Natural killer cell (primary cell): ENCODE results near the gene MRM3. TPM values are rescaled to one million over a fixed set of nuclear protein-coding genes. Genes with fewer than 3 reads are reported as not detected.

Source experiments
- ATAC-seq, 3 donors: fragments of 150-1000 bp in 2 of 3; fragments of 200-7000 bp in 1 of 3; cut with Tn5 transposase; 1 replicate in 1 of 3; 2 replicates in 2 of 3; pipeline ENCODE4 v1.10.0; 2021; ENCODE audit warnings: mild to moderate bottlenecking in 2 of 3, moderate library complexity in 2 of 3
- DNase-seq, 2 donors: peaks; one replicate each; pipeline versions ENCODE4 v3.0.0 to v3.0.0-alpha.2; 2013 to 2021; ENCODE audit warnings: mixed read lengths in 1 of 2
- H3K27ac ChIP-seq: one replicate; pipeline ENCODE4 v1.5.1; 2013; ENCODE audit warnings: mild to moderate bottlenecking, low read length
- H3K27me3 ChIP-seq: one replicate; pipeline ENCODE4 v1.6.1; 2013; ENCODE audit warnings: low read length; ENCODE audit not compliant: control insufficient read depth, insufficient read depth
- H3K36me3 ChIP-seq: one replicate; pipeline ENCODE4 v1.6.1; 2013; ENCODE audit warnings: low read length; ENCODE audit not compliant: control insufficient read depth, insufficient read depth
- H3K4me1 ChIP-seq: one replicate; pipeline ENCODE4 v1.6.1; 2013; ENCODE audit warnings: low read length; ENCODE audit not compliant: control insufficient read depth, insufficient read depth
- H3K4me3 ChIP-seq: one replicate; pipeline ENCODE4 v1.5.1; 2013; ENCODE audit warnings: low read length
- H3K9me3 ChIP-seq: one replicate; pipeline ENCODE4 v1.6.1; 2013; ENCODE audit warnings: low read length; ENCODE audit not compliant: control insufficient read depth, insufficient read depth
- H3K27ac Mint-ChIP-seq, 2 donors: one replicate each; pipeline ENCODE4 v1.8.0; 2022; ENCODE audit warnings: mild to moderate bottlenecking in 2 of 2, mixed read lengths in 2 of 2, moderate library complexity in 1 of 2
- H3K27me3 Mint-ChIP-seq, 2 donors: one replicate each; pipeline ENCODE4 v1.8.0; 2022; ENCODE audit warnings: low read depth in 2 of 2, mixed read lengths in 2 of 2
- H3K36me3 Mint-ChIP-seq: one replicate; pipeline ENCODE4 v1.8.0; 2022; ENCODE audit warnings: mixed read lengths
- H3K4me1 Mint-ChIP-seq, 2 donors: one replicate each; pipeline ENCODE4 v1.8.0; 2022; ENCODE audit warnings: mixed read lengths in 2 of 2
- H3K4me3 Mint-ChIP-seq: one replicate; pipeline ENCODE4 v1.8.0; 2022; ENCODE audit warnings: mild to moderate bottlenecking, moderate library complexity, mixed read lengths
- H3K9me3 Mint-ChIP-seq, 2 donors: one replicate each; pipeline ENCODE4 v1.8.0; 2022; ENCODE audit warnings: mixed read lengths in 2 of 2
- CTCF ChIP-seq: fragments of 200-600 bp; IDR thresholded peaks from one replicate; pipeline ENCODE4 v1.8.0; 2022; ENCODE audit warnings: antibody characterized with exemption
- WGBS: methylation state at CpG from one replicate; pipeline ENCODE4 v1.1.7; 2013; ENCODE audit warnings: missing lambda C conversion rate; ENCODE audit not compliant: insufficient coverage; 5-methylcytosine and 5-hydroxymethylcytosine counted together
- intact Hi-C: fragments of 100-400 bp; cut with micrococcal nuclease; formaldehyde crosslinking; loops from one replicate; pipeline ENCODE4 v1.14.2; 2022
- total RNA-seq, 4 donors: library from RNA; stranded (reverse); fragments of 120-200 nt in 1 of 4; gene quantifications; one replicate each; pipeline versions ENCODE4 v1.2.3 to v1.2.4, GENCODE V29; 2013 to 2022

Gene MRM3
- total RNA-seq, 3 donors from 2014 or later (not counting 1 experiment from before 2014, with no cell fraction given): 24.3 to 32.2 (median 31.9) TPM

- TF ChIP-seq CTCF: no peak
- intact Hi-C loops: loop anchor here (1.0 to 2.0 kb wide), 3 partner anchors 19 to 340 kb away; partner anchors contain the start of genes GLOD4, MRM3 and TLCD3A
- H3K4me1 ChIP-seq: peaks cover 19% of the 10 kb centered on the region
- WGBS: 3% methylated on average over 49 of the region's 49 CpGs
- Mint-ChIP-seq H3K9me3 (no peaks in the 10 kb centered on the region), H3K27me3 (no peaks in the 10 kb centered on the region), H3K4me1 (peaks cover 23 to 42% of the 10 kb centered on the region in 2 donors), H3K4me3 (peak overlapping the region; percentile 94), H3K36me3 (no peaks in the 10 kb centered on the region), H3K27ac (peak overlapping the region; percentile 84 to 89)
- no peaks in the 10 kb centered on the region for H3K27me3 ChIP-seq
- ATAC-seq (peak; percentile 30 to 61 (median 42)), DNase-seq (peak in 1 of 2 donors; percentile 71)
- no peaks in the 10 kb centered on the region for H3K9me3 ChIP-seq
- peak overlapping the region; percentile 4 for H3K27ac ChIP-seq
- peaks cover 8% of the 10 kb centered on the region for H3K36me3 ChIP-seq
- peak overlapping the region; percentile 58 for H3K4me3 ChIP-seq
Measured at GRCh38 chr17:751269-752001, 30.7 kb upstream of the MRM3 start.

- TF ChIP-seq CTCF: peak; percentile 92
- ATAC-seq (peak; percentile 91 to 98 (median 93)), DNase-seq (peak; percentile 97 to 99)
- Mint-ChIP-seq H3K4me3 (peak within 1 kb of the TSS; percentile 94), H3K27me3 (no peaks in the 10 kb centered on the region), H3K9me3 (no peaks in the 10 kb centered on the region), H3K27ac (peak within 1 kb of the TSS; percentile 84 to 89), H3K4me1 (peaks cover 23 to 42% of the 10 kb centered on the region in 2 donors), H3K36me3 (no peaks in the 10 kb centered on the region)
- H3K36me3 ChIP-seq: peaks cover 3% of the 10 kb centered on the region
- H3K27me3 ChIP-seq: no peaks in the 10 kb centered on the region
- intact Hi-C loops: loop anchor here (1.0 kb wide), 2 partner anchors 30 to 341 kb away; partner anchors contain the start of genes GLOD4 and MRM3
- peak within 1 kb of the TSS; percentile 54 for H3K27ac ChIP-seq
- H3K4me3 ChIP-seq: peak within 1 kb of the TSS; percentile 58
- under 1% methylated on average over 87 of the region's 87 CpGs for WGBS
- H3K4me1 ChIP-seq: peaks cover 19% of the 10 kb centered on the region
- H3K9me3 ChIP-seq: no peaks in the 10 kb centered on the region
Measured at GRCh38 chr17:752002-752619, 30.0 kb upstream of the MRM3 start, which contains the start of gene GEMIN4. GEMIN4 (minus strand) TSS chr17:752264; CDS start chr17:752142, 122 bp downstream.

- DNase-seq (no peak), ATAC-seq (peak in 2 of 3 donors; percentile 8 to 15)
- Histone ChIP-seq H3K4me1 (peaks cover 19% of the 10 kb centered on the region), H3K36me3 (no peaks in the 10 kb centered on the region), H3K27me3 (no peaks in the 10 kb centered on the region), H3K9me3 (no peaks in the 10 kb centered on the region), H3K27ac (peak overlapping the region; percentile 54), H3K4me3 (peak overlapping the region; percentile 58)
- Mint-ChIP-seq H3K27me3 (no peaks in the 10 kb centered on the region), H3K36me3 (no peaks in the 10 kb centered on the region), H3K4me3 (peak overlapping the region; percentile 94), H3K9me3 (no peaks in the 10 kb centered on the region), H3K4me1 (peaks cover 23 to 42% of the 10 kb centered on the region in 2 donors), H3K27ac (peak overlapping the region; percentile 84 to 89)
- TF ChIP-seq CTCF: no peak
- WGBS: 33% methylated on average over 42 of the region's 43 CpGs
- intact Hi-C loops: loop anchor here (1.0 kb wide), 2 partner anchors 30 to 341 kb away; partner anchors contain the start of genes GLOD4 and MRM3
Measured at GRCh38 chr17:752620-753219, 29.4 kb upstream of the MRM3 start.
